ENCODE data around the gene NLN. TPM values are rescaled to one million over a fixed set of nuclear protein-coding genes. Genes with fewer than 3 reads are reported as not detected.

The NLN gene
- total RNA-seq, 5 donors from 2014 or later (not counting 1 experiment from before 2014, with no cell fraction given): 1.5 to 7.6 (median 4.1) TPM

Other genes starting within 250 kb of the NLN start
- gene ADAMTS6, start 240.3 kb upstream of the NLN start, total RNA-seq: 1 to 10 TPM; 2.0 to 5.3 (median 4.0) TPM
- 10 to 100 TPM; 12.4 to 85.4 (median 50.5) TPM for gene CENPK, start 159.0 kb upstream of the NLN start, total RNA-seq
- gene PPWD1, start 158.9 kb upstream of the NLN start, total RNA-seq: 100 to 1,000 TPM in 1 of 5 donors, 10 to 100 TPM in 4; 79.2 to 102 (median 94.3) TPM
- gene TRIM23, start 97.9 kb upstream of the NLN start, total RNA-seq: 10 to 100 TPM; 17.5 to 23.2 (median 20.7) TPM
- gene SHLD3, start 97.2 kb upstream of the NLN start, total RNA-seq: 10 to 100 TPM in 1 of 5 donors, 1 to 10 TPM in 4; 3.7 to 12.2 (median 6.1) TPM
- gene TRAPPC13, start 97.2 kb upstream of the NLN start, total RNA-seq: 10 to 100 TPM; 14.3 to 19.2 (median 16.5) TPM
- gene SGTB, start 96 bp upstream of the NLN start, total RNA-seq: 10 to 100 TPM; 28.7 to 60.1 (median 35.0) TPM
- 100 to 1,000 TPM; 105 to 125 (median 112) TPM for gene ERBIN, start 204.4 kb downstream of the NLN start, total RNA-seq

Measured in T-cell (primary cell).